Fibroblast of villous mesenchyme (primary cell): Measurements from ENCODE around the gene EAF1. TPM values are rescaled to one million over a fixed set of nuclear protein-coding genes. Genes with fewer than 3 reads are reported as not detected.
"Not testable (repeated sequence)": the region's sequence is repeated elsewhere in the genome, so short reads cannot be mapped to it uniquely, and the experiment has no call there.

Experiments used
- DNase-seq: peaks from one replicate; pipeline ENCODE4 v3.0.0-alpha.2; 2010; ENCODE audit warnings: low read depth
- H3K4me3 ChIP-seq: 2 replicates; pipeline ENCODE4 v1.5.1; 2011; ENCODE audit warnings: low read depth, mild to moderate bottlenecking, low read length
- CTCF ChIP-seq: IDR thresholded peaks from 2 replicates; pipeline ENCODE4 v1.5.1; 2012; ENCODE audit warnings: low read depth, mild to moderate bottlenecking, low read length; ENCODE audit not compliant: insufficient read depth
- total RNA-seq: library from RNA; depleted of rRNA; stranded (reverse); fragments of >200 nt; gene quantifications from 2 replicates; pipeline ENCODE4 v1.2.3, GENCODE V29; 2012

The EAF1 gene
- total RNA-seq, result 28.0 and 35.8 TPM in 2 replicates

DNA sequence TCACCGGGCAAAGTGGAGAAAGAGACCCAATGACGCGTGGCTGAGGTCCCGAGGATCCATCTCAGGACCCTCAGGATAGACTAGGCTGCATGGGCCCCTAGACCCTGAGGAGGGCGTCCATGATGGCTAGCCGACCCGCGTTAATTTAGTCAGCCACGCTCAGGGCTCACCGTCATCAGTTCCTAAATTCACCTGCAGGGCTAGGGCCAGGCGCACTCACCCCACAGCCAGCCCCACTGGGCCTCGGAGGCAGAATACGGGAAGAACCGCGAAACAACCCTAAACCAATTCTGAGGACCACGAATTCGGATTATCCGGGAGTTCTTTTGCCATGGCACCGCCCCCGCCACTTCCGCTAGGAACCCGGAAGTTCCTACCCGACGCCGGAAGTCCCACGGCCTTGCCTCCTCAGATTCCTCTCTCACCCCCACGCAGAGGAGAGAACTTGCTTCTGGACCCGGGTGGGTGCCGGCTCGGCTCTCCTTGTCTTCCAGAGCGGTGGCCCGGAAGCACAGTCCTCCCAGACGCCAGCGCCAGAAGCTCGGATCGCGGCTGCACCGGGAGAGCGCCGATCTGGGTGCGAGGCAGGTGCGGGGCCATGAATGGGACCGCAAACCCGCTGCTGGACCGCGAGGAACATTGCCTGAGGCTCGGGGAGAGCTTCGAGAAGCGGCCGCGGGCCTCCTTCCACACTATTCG lies at the start of gene EAF1, which contains the start of gene METTL6:
Gene EAF1 (plus strand): TSS at position 417 of the 699 bp plus-strand sequence. CDS start 182 bp downstream, at position 599.
Gene METTL6 (minus strand): TSS at position 363 of the 699 bp plus-strand sequence. CDS start 1,033 bp downstream, outside the sequence.
- peak; percentile 35 for TF ChIP-seq CTCF
- H3K4me3 ChIP-seq, result peak within 1 kb of the TSS; percentile 92
- peak; percentile 77 for DNase-seq

- no peak overlapping the region for H3K4me3 ChIP-seq
- peak; percentile 94 for DNase-seq
Observed at GRCh38 chr3:15377961-15378791, 49.2 kb upstream of the EAF1 start.

GRCh38 chr3:15380980-15381890 lies 46.2 kb upstream of the EAF1 start:
- peak; percentile 30 for DNase-seq
- no peak for TF ChIP-seq CTCF
- H3K4me3 ChIP-seq, result no peak overlapping the region

More at GRCh38 chr3:15377961-15378791, 49.2 kb upstream of the EAF1 start:
- peak; percentile 82 for TF ChIP-seq CTCF

- no peak for DNase-seq
- TF ChIP-seq CTCF, result no peak
- H3K4me3 ChIP-seq, result no peak overlapping the region
Observed at GRCh38 chr3:15382405-15382923, 44.9 kb upstream of the EAF1 start.

DNA sequence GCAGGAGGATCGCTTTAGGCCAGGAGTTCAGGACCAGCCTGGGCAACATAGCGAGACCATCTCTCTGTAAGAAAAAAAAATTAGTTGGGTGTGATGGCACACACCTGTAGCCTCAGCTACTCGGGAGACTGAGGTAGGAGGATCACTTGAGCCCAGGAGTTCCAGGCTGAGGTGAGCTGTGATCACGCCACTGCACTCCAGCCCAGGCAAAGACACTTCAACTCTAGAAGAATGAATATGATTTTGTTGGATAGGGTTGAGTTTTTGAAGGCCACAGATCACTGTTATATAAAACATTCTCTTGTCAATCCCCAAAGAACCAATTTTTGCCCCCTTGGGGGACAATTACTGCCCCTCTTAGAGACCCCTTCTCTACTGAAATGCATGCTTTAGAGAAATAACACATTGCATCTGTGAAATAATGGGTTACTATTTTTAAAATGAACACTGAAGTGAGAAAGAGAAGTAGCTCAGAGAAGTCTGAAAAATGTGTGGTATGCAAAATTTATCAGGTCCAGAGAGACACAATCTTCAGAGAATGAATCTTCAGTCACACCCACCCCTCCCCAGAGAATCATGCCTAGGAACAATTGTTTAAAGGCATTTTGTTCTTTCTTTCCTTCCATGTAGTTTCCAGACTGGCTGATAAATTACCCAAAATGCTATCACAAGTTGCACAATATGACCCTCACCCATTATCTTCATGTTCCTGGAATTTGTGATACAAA lies 42.7 kb upstream of the EAF1 start:
- TF ChIP-seq CTCF, result no peak
- DNase-seq, result no peak
- H3K4me3 ChIP-seq, result no peak overlapping the region

DNA sequence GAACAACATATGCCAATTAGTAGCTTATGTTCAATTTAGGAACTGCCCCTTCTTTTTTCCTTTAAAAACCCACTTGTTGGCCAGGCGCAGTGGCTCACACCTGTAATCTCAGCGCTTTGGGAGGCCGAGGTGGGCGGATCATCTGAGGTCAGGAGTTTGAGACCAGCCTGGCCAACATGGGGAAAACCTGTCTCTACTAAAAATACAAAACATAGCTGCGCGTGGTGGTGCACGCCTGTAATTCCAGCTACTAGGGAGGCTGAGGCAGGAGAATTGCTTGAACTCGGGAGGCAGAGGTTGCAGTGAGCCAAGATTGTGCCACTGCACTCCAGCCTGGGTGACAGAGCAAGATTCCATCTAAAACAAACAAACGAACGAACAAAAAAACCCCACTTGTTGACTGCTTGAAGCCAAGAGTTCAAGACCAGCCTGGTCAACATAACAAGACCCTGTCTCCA lies 42.1 kb upstream of the EAF1 start:
- not testable (repeated sequence) for H3K4me3 ChIP-seq, DNase-seq
